ENCODE measurements around the gene ADAP1. TPM values are rescaled to one million over a fixed set of nuclear protein-coding genes. Genes with fewer than 3 reads are reported as not detected.
A peak's percentile ranks its signal among the peaks of the same experiment; 100 is the strongest.

The ADAP1 gene
- total RNA-seq, 1 experiment from 2014 or later, result 8.7 TPM

DNA sequence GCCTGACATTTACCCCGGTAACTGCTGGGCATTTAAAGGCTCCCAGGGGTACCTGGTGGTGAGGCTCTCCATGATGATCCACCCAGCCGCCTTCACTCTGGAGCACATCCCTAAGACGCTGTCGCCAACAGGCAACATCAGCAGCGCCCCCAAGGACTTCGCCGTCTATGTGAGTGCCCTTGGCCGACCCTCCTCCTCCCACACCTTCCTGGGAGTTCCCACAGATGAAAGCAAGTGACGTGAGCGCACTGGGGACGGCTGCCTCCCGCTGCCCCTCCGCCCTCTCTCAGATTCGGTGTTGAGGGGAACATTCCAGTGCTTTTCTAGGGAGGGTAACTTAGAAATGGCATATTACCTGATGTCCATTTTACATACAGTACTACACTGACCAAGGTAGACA is 85.1 kb downstream of the ADAP1 start:
- no peak for DNase-seq (ENCODE audit: extremely low read depth, low read depth)

DNA sequence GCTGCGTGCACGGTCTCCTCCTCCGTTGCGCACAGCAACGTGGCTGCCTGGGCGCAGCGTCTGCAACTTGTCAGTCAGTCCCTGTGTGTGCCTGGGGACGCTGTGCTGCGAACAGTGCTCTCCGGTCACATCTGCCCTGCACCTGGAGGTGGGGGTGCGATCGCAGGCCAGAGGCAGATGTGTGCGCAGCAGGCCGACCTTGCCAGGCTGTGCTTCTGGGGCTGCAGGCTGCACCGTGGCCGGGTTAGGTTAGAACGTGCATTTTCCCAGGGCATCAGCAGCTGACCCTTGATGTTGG is 86.3 kb downstream of the ADAP1 start:
- DNase-seq (ENCODE audit: extremely low read depth, low read depth), result no peak

DNA sequence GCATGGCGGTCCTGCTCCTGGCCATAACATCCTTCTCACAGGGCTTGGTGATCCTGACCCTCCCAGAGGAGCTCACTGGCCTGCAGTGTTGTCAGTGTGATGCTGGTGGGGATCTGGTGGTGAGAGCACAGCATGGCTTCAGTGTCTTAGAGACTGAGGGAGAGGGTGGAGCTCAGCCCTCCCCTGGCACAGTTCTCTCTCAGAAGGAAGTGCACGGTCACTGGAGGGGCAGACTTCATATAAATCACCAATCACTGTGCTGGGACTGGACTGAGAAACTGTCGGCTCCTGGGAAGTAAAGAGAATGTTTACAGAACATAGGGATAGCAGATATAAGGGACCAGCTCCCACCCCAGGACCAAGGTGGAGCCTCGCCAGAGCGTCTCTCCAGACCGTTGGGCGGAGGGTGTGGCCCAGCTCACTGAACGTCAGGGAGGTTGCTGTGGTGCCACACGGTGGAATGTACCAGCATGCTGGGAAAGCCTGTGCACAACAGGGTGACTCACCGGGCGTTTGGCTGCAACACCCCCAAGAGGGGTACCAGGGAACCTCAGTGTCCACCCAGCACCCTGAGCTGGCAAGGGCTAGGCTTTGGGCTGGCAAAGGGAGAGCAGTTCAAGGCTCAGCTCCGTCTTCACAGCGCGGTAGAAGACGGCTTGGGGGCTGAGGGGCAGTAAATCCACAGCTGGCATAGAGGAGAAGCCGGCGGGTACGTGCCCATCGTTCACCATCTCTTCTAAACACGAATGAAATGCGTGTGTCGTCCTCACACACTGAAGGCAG is 86.9 kb downstream of the ADAP1 start:
- peak; percentile 94 for DNase-seq (ENCODE audit: extremely low read depth, low read depth)

DNA sequence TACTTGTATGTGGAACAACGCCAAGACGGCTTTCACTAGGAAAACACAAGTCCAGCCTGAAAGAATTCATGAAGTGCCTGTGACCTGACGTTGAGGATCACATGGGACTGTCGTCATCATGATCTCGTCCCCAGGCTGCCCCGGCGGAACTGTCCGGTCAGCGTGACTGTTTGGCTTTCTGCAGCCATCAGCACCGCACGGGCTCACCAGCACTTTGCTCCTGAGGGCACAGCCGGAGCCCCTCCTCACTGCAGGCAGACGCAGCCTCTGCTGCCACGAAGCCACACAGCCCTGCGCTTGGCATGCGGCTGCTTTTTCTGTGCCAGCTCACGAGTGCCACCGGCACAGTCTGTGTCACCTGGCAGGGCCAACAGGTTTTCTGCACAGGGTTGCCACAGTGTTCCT is 87.5 kb downstream of the ADAP1 start:
- DNase-seq (ENCODE audit: extremely low read depth, low read depth), result peak; percentile 93

DNA sequence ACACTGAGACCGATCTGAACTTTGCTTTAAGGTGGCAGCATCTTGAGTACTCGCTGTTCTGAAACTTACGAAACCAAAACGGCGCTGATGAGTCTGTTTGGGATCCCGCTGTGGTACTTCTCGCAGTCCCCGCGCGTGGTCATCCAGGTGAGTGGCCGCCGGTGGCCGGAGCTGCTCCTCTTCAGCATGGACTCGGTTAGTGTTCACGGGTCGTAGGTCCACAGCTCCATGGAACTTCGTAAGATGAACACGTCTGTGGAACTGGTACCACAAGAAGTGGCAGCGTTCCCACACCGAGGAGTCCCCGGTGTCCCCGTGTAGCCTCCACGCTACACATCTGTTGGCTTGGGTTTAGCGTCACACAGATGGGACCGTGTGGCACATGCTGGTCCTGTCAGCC is 88.6 kb downstream of the ADAP1 start:
- no peak for DNase-seq (ENCODE audit: extremely low read depth, low read depth)

DNA sequence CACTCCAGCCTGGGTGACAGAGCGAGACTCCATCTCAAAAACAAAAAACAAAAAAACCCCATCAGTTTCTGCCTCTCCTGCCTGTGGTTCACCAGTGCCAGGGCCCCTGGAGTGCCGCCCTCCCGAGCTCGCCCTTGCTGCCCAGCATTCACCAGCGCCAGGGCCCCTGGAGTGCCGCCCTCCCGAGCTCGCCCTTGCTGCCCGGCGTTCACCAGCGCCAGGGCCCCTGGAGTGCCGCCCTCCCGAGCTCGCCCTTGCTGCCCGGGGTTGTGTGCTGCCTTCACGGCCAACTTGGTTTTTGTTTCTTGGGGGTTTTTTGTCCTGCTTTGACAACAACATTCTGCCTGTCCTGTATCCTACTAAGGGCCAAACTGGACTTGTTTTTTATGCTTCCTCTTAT is 91.4 kb downstream of the ADAP1 start:
- DNase-seq (ENCODE audit: extremely low read depth, low read depth), result no peak

DNA sequence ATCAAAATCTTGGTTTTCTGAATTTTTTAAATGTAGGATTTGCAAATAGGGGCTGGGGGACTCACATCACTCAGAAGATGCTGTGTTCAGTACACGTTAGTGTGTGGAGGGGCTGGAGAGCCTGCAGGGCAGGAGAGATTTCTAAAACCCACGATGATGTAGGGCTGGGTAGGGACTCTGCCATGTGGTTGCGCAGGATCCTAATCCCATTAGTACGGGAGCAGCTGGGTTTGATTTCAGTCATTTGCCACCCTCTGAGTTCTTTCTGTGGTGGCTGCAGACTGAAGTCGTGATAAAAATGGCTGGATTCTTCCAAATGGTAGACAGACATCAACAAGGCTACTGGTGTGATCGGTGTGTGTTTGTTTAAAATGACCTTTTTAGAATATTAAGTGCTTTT is 92.3 kb downstream of the ADAP1 start:
- DNase-seq (ENCODE audit: extremely low read depth, low read depth), result no peak

DNA sequence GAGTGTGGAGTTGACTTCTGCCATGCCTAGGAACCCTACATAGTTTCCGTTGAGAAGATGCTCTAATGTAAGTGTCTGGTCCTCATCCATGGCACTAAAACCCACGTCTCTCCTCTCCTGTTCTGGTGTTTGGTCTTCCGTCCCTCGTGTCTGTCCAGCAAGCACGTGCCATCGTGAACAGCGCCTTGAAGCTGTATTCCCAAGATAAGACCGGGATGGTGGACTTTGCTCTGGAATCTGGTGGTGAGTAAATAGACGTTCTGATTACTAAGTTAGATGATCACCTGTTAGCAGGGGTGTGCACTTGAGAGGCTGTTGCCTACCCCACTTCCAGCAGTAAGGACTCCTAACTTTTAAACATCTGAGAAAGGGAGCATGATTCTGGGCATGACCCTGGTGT is 93.3 kb downstream of the ADAP1 start:
- no peak for DNase-seq (ENCODE audit: extremely low read depth, low read depth)

DNA sequence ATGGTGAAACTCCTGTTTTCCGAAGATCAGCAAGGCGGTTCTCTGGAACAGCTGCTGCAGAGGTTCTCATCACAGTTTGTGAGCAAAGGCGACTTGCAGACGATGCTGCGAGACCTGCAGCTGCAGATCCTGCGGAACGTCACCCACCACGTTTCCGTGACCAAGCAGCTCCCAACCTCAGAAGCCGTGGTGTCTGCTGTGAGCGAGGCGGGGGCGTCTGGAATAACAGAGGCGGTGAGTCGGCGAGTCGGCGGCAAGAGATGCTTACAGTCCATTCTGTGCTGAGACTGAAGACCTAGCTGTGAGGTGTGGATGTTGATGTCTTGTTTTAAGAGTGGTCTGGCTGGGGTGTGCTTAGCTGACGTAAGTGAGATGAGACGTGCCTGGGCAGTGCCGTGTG is 94.3 kb downstream of the ADAP1 start:
- no peak for DNase-seq (ENCODE audit: extremely low read depth, low read depth)

DNA sequence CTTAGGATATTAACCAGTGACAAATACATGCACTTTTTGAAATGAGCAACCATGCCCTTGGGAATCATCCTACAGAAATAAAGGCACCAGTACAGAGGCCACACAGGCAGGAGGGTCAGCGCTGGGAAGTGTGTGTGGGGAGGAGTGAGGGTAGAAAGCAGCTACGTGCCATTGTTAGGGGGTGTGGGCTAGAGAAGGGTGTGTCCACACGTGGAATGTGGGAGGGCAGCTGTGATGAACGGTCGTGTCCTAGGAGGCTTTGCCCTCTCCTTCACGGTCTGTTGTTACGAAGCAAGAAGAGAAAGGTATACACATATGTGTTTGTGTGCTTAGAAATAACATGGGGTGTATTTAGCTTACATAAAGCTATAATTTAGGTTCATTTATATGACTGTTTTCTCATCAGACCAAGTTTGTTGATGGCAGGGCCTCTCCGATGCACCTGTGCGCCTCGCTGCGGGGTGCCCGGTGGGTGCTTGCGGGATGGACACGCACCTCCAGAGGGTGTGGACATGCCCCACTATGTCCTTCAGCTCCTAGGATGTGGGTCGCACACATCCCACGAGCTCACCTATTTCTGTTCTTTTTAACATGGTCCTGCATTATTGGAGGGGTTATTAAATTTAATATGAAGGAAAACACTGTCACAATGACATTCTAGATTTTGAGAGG is 95.0 kb downstream of the ADAP1 start:
- DNase-seq (ENCODE audit: extremely low read depth, low read depth), result no peak

DNA sequence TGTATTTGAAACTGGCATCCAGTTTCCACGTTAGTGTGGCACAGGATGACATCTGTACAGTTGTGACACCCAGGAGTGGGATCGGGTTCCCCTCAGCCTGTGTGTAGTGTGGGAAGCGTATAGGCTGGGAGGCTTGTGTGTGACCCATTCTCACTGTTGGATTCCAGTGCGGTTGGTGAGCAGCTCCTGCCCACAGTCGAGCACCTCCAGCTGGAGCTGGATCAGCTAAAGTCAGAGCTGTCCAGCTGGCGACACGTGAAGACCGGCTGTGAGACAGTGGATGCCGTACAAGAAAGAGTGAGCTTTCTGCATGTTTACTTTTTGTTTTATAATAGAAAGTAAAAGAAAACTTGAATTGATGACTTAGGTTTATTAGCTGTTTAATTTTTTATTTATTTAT is 96.8 kb downstream of the ADAP1 start:
- no peak for DNase-seq (ENCODE audit: extremely low read depth, low read depth)

DNA sequence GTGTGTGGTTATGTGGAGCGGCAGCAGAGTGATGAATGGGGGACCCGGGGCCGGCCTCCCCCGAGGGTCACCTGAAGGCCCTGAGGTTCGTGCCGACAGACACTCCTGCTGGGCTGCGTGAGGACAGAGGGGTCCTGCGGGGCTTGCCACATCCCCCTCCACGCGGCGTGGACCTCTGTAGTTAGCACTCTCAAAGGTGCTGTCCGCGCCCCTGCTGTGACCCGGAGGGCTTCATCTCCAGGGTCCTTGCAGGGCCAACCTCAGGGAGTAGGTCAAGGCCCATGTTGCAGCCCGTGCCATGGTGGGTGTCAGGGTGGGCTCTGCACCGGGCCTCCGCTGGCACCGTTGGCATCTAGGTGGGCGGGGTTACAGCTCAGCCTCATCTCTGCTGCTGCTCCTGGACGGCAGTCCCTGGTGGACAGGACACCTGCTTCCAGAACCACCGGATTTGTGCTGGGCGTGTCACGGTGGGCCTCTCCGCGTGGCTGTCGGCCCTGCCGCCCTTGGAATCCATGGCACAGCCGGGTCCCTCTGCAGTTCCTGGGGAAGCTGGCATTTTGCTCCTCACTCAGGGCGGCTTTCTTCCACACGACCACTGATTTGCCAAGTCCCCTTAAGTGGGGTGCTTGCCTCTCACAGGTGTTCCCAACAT is 97.9 kb downstream of the ADAP1 start:
- no peak for DNase-seq (ENCODE audit: extremely low read depth, low read depth)

DNA sequence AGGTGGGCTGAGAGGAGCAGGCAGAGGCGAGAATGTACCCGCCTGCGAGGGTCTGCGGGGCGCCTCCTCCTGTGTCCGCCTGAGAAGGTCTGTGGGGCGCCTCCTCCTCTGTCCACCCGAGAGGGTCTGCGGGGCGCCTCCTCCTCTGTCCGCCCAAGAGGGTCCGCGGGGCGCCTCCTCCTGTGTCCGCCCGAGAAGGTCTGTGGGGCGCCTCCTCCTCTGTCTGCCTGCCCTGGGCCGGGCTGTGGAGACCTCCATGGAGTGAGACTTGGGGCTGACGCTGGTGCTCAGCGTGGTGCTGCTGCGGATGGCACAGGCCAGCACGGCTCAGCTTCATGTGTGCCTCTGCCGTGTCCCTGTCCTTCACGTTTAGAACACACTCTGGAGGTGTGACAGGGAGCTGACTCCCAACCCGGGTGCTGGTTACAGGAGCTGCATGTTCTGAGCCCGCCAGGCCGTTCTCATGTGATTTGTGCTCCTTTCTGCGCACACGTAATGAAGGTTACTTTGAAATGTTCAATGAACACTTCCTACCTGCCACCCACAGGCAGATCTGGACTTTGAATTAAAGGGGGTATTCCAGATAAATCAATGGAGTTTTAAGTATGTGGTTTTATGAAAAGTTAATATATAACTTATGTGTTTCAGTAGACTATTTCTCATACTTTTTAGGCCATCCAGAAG is 98.7 kb downstream of the ADAP1 start:
- DNase-seq (ENCODE audit: extremely low read depth, low read depth), result no peak

DNA sequence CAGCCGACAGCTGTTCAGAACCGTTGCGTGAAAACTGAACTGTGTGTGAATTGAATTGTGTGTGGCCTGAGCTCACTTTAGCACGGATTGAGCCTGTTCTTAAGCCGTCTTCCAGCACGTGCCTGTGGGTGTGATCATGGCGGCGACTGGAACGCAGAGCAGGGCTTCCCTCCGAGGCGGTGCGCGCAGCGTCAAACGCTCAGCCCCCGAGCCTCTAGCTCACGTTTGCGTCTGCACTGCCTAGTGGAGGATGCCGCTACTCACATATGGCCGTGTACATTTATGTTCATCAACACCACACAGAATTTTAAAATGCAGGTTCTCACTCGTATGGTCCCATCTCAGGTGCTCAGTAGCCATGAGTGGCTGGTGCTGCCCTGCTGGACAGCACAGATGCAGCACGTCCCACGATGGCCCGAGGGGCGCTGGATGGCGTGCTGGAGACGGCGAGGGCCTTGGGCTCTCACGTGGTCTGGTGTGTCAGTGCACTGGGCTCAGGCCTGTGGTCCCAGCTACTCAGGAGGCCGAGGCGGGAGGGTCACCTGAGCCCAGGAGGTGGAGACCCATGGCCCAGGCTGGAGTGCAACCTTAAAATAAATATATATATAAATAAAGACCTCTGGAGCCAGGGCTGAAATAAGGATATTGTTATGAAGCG is 100.2 kb downstream of the ADAP1 start:
- no peak for DNase-seq (ENCODE audit: extremely low read depth, low read depth)

DNA sequence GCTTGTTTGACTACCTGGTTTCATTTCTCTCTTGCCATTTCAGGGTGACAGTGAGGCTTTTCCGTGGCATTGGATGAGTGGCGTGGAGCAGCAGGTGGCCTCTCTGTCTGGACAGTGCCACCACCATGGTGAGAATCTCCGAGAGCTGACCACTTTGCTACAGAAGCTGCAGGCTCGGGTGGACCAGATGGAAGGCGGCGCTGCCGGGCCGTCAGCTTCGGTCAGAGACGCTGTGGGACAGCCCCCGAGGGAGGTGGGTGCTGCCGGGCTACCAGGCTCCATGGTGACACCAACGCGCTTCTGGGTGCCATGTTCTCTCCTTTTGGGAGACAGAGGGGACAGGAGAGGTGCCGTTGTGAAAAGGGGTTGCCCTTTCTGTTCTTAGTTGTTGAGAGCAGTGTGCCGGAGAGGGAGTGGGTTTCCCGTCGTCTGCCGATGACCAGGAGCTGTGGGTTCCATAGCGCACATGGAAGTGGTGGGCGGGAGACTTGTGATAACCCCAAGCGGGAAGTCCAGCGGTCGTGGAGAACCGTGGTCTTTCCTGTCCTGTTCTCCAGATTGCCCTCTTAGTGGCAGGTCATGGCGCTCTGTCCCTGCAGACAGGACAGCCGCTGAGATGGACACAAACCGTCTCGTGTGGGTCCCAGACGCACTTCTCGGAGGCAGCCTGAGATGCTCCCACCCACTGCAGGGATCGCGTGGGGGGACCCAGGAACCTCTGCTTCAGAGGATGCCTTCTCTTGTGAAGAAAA is 100.9 kb downstream of the ADAP1 start:
- DNase-seq (ENCODE audit: extremely low read depth, low read depth), result no peak

DNA sequence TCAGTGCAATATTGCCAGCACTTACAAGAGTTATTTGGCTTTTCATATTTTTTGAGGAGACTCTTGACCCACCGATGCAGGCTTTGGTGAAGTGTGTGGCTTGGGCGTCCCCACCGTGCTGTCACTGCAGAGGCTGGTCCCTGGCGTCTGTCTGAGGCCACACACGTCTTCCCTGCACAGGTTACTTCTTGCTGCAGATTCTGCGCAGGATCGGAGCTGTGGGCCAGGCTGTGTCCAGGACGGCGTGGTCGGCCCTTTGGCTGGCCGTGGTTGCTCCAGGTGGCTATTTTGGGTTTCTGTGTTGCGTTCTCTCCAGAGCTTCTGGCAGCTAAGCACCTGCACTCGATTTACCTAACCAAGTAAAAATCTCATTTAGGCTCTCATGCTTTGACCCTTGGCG is 103.3 kb downstream of the ADAP1 start:
- no peak for DNase-seq (ENCODE audit: extremely low read depth, low read depth)

DNA sequence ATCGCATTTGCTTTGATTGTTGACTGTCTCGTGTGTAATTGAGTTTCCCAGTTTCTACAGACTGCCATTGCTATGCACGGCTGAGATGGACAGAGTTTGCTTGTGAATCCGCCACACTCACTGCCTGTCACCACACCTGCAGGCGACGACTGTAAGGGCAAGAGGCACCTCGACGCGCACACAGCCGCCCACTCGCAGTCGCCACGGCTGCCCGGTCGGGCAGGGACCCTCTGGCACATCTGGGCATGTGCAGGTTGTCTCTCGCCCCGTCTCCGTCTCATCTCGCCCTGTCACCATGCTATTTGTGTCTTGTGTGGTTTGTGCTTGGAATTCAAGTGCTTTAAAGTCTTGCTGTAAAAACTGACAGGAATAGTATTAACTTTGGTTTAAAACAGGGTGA is 104.7 kb downstream of the ADAP1 start:
- no peak for DNase-seq (ENCODE audit: extremely low read depth, low read depth)

DNA sequence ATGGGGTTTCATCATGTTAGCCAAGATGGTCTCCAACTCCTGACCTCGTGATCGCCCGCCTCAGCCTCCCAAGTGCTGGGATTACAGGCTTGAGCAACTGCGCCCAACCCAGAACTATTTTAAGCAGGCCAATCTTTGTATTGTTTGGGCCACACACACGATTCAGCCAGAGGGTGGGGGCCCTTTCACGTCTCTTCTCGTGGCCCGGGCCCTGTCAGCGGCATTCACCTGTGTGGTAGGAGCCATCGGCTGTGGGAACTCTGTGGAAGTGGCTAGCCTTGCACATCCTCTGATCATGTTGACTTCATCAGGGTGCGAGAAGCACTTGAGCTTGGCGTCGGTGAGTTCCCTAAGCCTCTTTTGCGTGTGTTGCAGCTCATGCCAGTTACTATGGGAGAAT is 105.3 kb downstream of the ADAP1 start:
- DNase-seq (ENCODE audit: extremely low read depth, low read depth), result no peak

All from NCI-H460 (cell line).